ENCODE results near the gene TENM3.
"Not testable (repeated sequence)": the region's sequence is repeated elsewhere in the genome, so short reads cannot be mapped to it uniquely, and the experiment has no call there.

Gene TENM3

GRCh38 chr4:182243204-182243603 lies at the start of gene TENM3:
Gene TENM3, plus strand, starts transcription at chr4:182243402. Its CDS starts 80,619 bp downstream, at chr4:182324021.
- not testable (repeated sequence) for DNase-seq

GRCh38 chr4:182194091-182194824 lies 48.9 kb upstream of the TENM3 start:
- DNase-seq = no peak

GRCh38 chr4:182197611-182198010 lies 45.6 kb upstream of the TENM3 start:
- DNase-seq = no peak

- DNase-seq = no peak
These were observed 41.3 kb upstream of the TENM3 start for GRCh38 chr4:182201871-182202270.

- no peak for DNase-seq
These were observed 40.6 kb upstream of the TENM3 start for GRCh38 chr4:182202650-182203049.

- DNase-seq = no peak
These were observed 39.3 kb upstream of the TENM3 start for GRCh38 chr4:182203872-182204411.

- DNase-seq = no peak
These were observed 37.9 kb upstream of the TENM3 start for GRCh38 chr4:182205306-182205705.

GRCh38 chr4:182206266-182206665 lies 36.9 kb upstream of the TENM3 start:
- DNase-seq = no peak

- no peak for DNase-seq
These were observed 36.3 kb upstream of the TENM3 start for GRCh38 chr4:182206916-182207315.

- no peak for DNase-seq
These were observed 35.3 kb upstream of the TENM3 start for GRCh38 chr4:182207830-182208396.

- no peak for DNase-seq
These were observed 34.6 kb upstream of the TENM3 start for GRCh38 chr4:182208526-182209050.

- DNase-seq = no peak
These were observed 30.9 kb upstream of the TENM3 start for GRCh38 chr4:182212211-182212761.

GRCh38 chr4:182213004-182213403 lies 30.2 kb upstream of the TENM3 start:
- DNase-seq = no peak

- DNase-seq = no peak
These were observed 28.1 kb upstream of the TENM3 start for GRCh38 chr4:182215148-182215547.

GRCh38 chr4:182216005-182216404 lies 27.2 kb upstream of the TENM3 start:
- DNase-seq = no peak

GRCh38 chr4:182219411-182220056 lies 23.7 kb upstream of the TENM3 start:
- no peak for DNase-seq

- no peak for DNase-seq
These were observed 21.2 kb upstream of the TENM3 start for GRCh38 chr4:182221987-182222386.

- DNase-seq = no peak
These were observed 20.4 kb upstream of the TENM3 start for GRCh38 chr4:182222766-182223165.

- no peak for DNase-seq
These were observed 19.5 kb upstream of the TENM3 start for GRCh38 chr4:182223708-182224107.

GRCh38 chr4:182224192-182224850 lies 18.9 kb upstream of the TENM3 start:
- no peak for DNase-seq

GRCh38 chr4:182225257-182225852 lies 17.8 kb upstream of the TENM3 start:
- DNase-seq = no peak

- DNase-seq = no peak
These were observed 15.6 kb upstream of the TENM3 start for GRCh38 chr4:182227611-182228010.
